Vagina (tissue), 2 donors: ENCODE data around the gene ITK.

Experiments used
- CTCF ChIP-seq, 3 experiments: fragments of 450-650 bp in 2 of 3; fragments of 200-600 bp in 1 of 3; sonication (generic) in 1 of 3; IDR thresholded peaks; one replicate each; pipeline ENCODE4 v1.5.1; 2017 to 2019; ENCODE audit warnings: antibody characterized with exemption in 3 of 3, mild to moderate bottlenecking in 2 of 3, moderate library complexity in 2 of 3
- POLR2A ChIP-seq, 2 donors: fragments of 450-650 bp; IDR thresholded peaks; one replicate each; pipeline ENCODE4 v1.6.1; 2017; ENCODE audit warnings: antibody characterized with exemption in 2 of 2, mild to moderate bottlenecking in 2 of 2, moderate library complexity in 2 of 2
- POLR2AphosphoS5 ChIP-seq, 2 donors: sonication (generic); formaldehyde crosslinking; IDR thresholded peaks; one replicate each; pipeline ENCODE4 v1.9.0; 2017; ENCODE audit warnings: antibody characterized with exemption in 2 of 2, mild to moderate bottlenecking in 2 of 2, low read depth in 1 of 2; ENCODE audit not compliant: insufficient read depth in 1 of 2

DNA sequence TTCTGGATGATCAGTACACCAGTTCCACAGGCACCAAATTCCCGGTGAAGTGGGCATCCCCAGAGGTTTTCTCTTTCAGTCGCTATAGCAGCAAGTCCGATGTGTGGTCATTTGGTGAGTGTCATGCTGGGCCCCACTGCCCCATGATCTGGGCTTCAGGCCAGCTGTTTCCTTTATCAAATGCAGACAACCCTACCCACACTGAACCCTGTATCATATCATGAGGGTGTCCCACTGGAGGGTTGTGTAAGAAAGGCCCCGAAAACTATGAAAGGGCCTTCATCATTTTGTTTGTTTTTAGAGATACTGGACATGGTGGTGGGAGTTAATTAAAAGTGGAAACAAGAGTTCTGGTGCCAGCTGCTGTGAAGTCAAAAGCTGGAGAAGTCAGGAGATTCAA lies 65.2 kb downstream of the ITK start:
- TF ChIP-seq POLR2A (IDR thresholded peaks at IDR 0.05) (no peak), POLR2AphosphoS5 (IDR thresholded peaks at IDR 0.05; ENCODE audit: insufficient read depth in 1 of 2, low read depth in 1 of 2) (no peak), CTCF (IDR thresholded peaks at IDR 0.05) (no peak)
